Large intestine (tissue), 12 donors: ENCODE measurements around the gene PCDHGA9. TPM values are rescaled to one million over a fixed set of nuclear protein-coding genes. Genes with fewer than 3 reads are reported as not detected.

Experiments used
- DNase-seq, 2 donors: peaks; one replicate each; pipeline versions ENCODE4 v3.0.0 to v3.0.0-alpha.2; 2013
- H3K27ac ChIP-seq: one replicate; pipeline ENCODE4 v1.5.1; 2013; ENCODE audit warnings: low read length
- H3K27me3 ChIP-seq: 2 replicates; pipeline ENCODE4 v1.6.1; 2013; ENCODE audit warnings: low read length; ENCODE audit not compliant: control insufficient read depth, insufficient read depth
- H3K36me3 ChIP-seq: 2 replicates; pipeline ENCODE4 v1.6.1; 2013; ENCODE audit warnings: low read length; ENCODE audit not compliant: control insufficient read depth, insufficient read depth
- H3K4me1 ChIP-seq: one replicate; pipeline ENCODE4 v1.6.1; 2013; ENCODE audit warnings: low read length; ENCODE audit not compliant: control insufficient read depth, insufficient read depth
- H3K4me3 ChIP-seq: one replicate; pipeline ENCODE4 v1.5.1; 2013; ENCODE audit warnings: low read length
- H3K9me3 ChIP-seq: one replicate; pipeline ENCODE4 v1.6.1; 2013; ENCODE audit warnings: mild to moderate bottlenecking, low read depth, low read length, moderate library complexity; ENCODE audit not compliant: control insufficient read depth
- WGBS: methylation state at CpG from one replicate; pipeline ENCODE4 v1.1.5; 2013; ENCODE audit warnings: low lambda C conversion rate; ENCODE audit not compliant: insufficient coverage; 5-methylcytosine and 5-hydroxymethylcytosine counted together
- long read RNA-seq, 11 donors: transcript quantifications; one replicate each; lab custom pipeline, GENCODE V29; 2026
- polyA plus RNA-seq: library from polyadenylated mRNA; unstranded; fragments of 120-200 nt; gene quantifications from one replicate; pipeline ENCODE4 v1.2.1, GENCODE V29; 2013

The PCDHGA9 gene
- polyA plus RNA-seq, result 1.9 TPM
- long read RNA-seq, donor 1, partial matches to known transcripts, result 0 of 1 reads
- long read RNA-seq, donor 1, other reads (novel, unspliced or antisense), result 0 of 1 reads
- long read RNA-seq, donor 2, result 0 reads
- long read RNA-seq, donor 3, partial matches to known transcripts, result 0 of 1 reads
- long read RNA-seq, donor 3, other reads (novel, unspliced or antisense), result 0 of 1 reads
- long read RNA-seq, donor 4, result 0 reads
- long read RNA-seq, donor 5, partial matches to known transcripts, result 0 of 1 reads
- long read RNA-seq, donor 5, other reads (novel, unspliced or antisense), result 0 of 1 reads
- long read RNA-seq, donor 6, result 0 reads
- long read RNA-seq, donor 7, partial matches to known transcripts, result 0 of 3 reads
- long read RNA-seq, donor 7, other reads (novel, unspliced or antisense), result 0 of 3 reads
- long read RNA-seq, donor 8, partial matches to known transcripts, result 0 of 2 reads
- long read RNA-seq, donor 8, other reads (novel, unspliced or antisense), result 0 of 2 reads
- long read RNA-seq, donor 9, result 0 reads
- long read RNA-seq, donor 10, partial matches to known transcripts, result 0 of 1 reads
- long read RNA-seq, donor 10, other reads (novel, unspliced or antisense), result 0 of 1 reads
- long read RNA-seq, donor 11, partial matches to known transcripts, result 0 of 1 reads
- long read RNA-seq, donor 11, other reads (novel, unspliced or antisense), result 0 of 1 reads

DNA sequence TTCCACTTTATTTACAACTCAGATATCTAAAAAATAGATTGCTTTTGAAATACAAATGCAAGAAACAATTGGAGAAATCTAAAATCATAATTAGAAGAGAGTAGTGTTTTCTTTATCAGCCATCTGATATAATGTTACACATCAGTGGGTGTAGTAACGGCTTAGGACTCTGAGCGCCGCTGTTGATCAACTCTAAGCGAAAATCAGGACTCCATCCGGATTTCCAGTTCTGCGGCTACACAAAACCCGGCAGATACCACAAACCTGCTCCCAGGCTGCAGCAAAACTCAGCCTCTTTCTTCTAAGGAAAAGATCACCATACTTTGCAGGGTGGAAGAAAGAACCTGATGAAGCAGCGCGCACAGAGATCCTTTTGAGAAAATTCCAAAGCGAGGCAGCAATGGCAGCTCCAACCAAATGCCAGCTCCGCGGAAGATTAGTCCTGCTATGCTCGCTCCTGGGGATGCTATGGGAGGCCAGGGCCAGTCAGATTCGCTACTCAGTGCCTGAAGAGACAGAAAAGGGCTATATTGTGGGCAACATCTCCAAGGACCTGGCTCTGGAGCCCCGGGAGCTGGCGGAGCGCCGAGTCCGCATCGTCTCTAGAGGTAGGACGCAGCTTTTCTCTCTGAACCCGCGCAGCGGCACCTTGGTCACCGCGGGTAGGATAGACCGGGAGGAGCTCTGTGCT, at the start of gene PCDHGA9:
Gene PCDHGA9, plus strand, starts transcription at position 226 of the 691 bp plus-strand sequence. Its CDS starts 175 bp downstream, at position 401.
- DNase-seq, result no peak
- Histone ChIP-seq H3K27me3 (peaks cover 53% of the 10 kb centered on the region), H3K4me3 (no peak within 1 kb of the TSS), H3K27ac (no peak within 1 kb of the TSS), H3K36me3 (no peaks in the 10 kb centered on the region), H3K4me1 (no peaks in the 10 kb centered on the region), H3K9me3 (peaks cover 41% of the 10 kb centered on the region)
- WGBS, result no CpG with 5 or more reads among the region's 27 CpGs

DNA sequence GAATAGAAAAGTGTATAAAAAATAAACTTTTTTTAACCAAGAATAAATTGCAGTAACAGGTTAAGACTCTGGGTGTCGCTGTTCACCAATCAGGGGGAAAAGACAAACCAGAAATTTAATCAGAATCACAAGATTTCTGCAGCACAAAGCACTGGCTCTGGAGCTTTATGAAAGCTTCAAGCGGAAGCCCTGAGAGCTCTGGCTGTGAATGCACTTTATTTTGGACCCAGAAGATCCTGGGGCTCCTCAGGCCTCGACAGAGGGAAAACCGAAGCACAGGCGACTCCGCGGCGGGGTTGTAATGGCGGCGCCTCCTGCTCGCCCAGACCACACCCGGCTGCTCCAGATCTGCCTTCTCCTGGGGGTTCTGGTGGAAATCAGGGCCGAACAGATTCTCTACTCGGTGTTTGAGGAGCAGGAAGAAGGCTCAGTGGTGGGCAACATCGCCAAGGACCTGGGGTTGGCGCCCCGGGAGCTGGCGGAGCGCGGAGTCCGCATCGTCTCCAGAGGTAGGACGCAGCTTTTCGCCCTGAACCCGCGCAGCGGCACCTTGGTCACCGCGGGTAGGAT, 47.6 kb upstream of the PCDHGA9 start, which contains the start of gene PCDHGA4:
Gene PCDHGA4, plus strand, starts transcription at position 122 of the 570 bp plus-strand sequence. Its CDS starts 87 bp downstream, at position 209.
- Histone ChIP-seq H3K27me3 (peaks cover 36% of the 10 kb centered on the region), H3K9me3 (peaks cover 39% of the 10 kb centered on the region), H3K27ac (no peak within 1 kb of the TSS), H3K4me1 (no peaks in the 10 kb centered on the region), H3K36me3 (no peaks in the 10 kb centered on the region), H3K4me3 (no peak within 1 kb of the TSS)
- WGBS, result 0% methylated on average over 1 of the region's 29 CpGs
- DNase-seq, result no peak

DNA sequence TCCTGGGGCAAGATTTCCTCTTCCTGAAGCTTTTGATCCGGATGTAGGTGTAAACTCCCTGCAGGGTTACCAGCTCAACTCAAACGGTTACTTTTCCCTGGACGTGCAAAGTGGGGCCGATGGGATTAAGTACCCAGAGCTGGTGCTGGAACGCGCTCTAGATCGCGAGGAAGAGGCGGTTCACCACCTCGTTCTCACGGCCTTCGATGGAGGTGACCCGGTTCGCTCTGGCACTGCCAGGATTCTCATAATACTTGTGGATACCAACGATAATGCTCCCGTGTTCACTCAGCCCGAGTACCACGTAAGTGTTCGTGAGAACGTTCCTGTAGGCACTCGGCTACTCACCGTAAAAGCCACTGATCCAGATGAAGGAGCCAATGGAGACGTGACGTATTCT, 46.9 kb upstream of the PCDHGA9 start:
- no peak overlapping the region for H3K4me3 ChIP-seq
- no peaks in the 10 kb centered on the region for H3K36me3 ChIP-seq
- H3K27ac ChIP-seq, result no peak overlapping the region
- H3K27me3 ChIP-seq, result peaks cover 36% of the 10 kb centered on the region
- peaks cover 37% of the 10 kb centered on the region for H3K9me3 ChIP-seq
- no peaks in the 10 kb centered on the region for H3K4me1 ChIP-seq
- DNase-seq, result no peak
- WGBS, result no CpG with 5 or more reads among the region's 24 CpGs

DNA sequence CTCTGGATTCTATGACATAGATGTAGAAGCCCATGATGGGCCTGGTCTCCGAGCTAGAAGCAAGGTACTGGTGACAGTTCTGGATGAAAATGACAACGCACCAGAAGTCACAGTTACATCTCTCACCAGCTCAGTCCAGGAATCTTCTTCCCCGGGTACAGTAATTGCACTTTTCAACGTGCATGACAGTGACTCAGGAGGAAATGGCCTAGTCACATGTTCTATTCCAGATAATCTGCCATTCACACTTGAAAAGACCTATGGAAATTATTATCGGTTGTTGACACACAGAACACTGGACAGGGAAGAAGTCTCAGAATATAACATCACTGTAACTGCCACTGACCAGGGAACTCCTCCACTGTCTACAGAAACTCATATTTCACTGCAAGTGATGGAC, 46.4 kb upstream of the PCDHGA9 start:
- H3K27ac ChIP-seq, result no peak overlapping the region
- peaks cover 35% of the 10 kb centered on the region for H3K27me3 ChIP-seq
- H3K9me3 ChIP-seq, result peaks cover 37% of the 10 kb centered on the region
- H3K4me1 ChIP-seq, result no peaks in the 10 kb centered on the region
- no peak for DNase-seq
- no peaks in the 10 kb centered on the region for H3K36me3 ChIP-seq
- no peak overlapping the region for H3K4me3 ChIP-seq
- no CpG with 5 or more reads among the region's 5 CpGs for whole genome bisulfite sequencing

DNA sequence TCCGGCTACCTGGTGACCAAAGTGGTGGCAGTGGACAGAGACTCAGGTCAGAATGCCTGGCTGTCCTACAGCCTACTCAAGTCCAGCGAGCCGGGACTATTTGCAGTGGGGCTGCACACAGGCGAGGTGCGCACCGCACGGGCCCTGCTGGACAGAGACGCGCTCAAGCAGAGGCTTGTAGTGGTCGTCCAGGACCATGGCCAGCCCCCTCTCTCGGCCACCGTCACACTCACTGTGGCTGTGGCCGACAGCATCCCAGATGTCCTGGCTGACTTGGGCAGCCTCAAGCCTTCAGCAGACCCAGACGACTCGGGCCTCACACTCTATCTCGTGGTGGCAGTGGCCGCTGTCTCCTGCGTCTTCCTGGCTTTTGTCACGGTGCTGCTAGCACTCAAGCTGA, 45.6 kb upstream of the PCDHGA9 start:
- H3K27ac ChIP-seq, result no peak overlapping the region
- H3K4me3 ChIP-seq, result no peak overlapping the region
- peaks cover 39% of the 10 kb centered on the region for H3K9me3 ChIP-seq
- H3K4me1 ChIP-seq, result no peaks in the 10 kb centered on the region
- DNase-seq, result no peak
- no CpG with 5 or more reads among the region's 19 CpGs for WGBS
- H3K36me3 ChIP-seq, result no peaks in the 10 kb centered on the region
- H3K27me3 ChIP-seq, result peaks cover 35% of the 10 kb centered on the region

DNA sequence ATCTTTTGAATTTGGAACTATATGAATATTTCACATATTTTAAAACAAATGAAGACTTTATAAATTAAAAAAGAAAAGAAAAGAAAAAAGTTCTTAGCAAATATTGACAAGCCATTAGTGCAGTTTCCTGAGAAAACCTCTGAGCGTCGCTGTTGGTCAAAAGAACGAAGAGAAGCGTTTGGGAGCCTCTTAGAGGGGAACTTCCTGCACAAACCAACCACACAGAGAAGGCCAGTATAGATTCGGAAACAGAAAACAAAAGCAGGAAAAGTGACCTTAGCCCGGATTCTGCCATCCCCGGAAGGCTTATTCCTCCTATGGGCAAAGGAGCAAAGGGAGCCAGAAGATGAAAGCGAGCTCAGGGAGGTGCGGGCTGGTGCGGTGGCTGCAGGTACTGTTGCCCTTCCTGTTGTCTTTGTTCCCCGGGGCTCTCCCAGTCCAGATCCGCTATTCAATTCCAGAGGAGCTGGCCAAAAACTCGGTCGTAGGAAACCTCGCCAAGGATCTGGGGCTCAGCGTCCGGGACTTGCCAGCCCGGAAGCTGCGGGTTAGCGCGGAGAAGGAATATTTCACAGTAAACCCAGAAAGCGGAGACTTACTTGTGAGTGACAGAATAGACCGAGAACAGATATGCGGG, 42.7 kb upstream of the PCDHGA9 start, which contains the start of gene PCDHGB2:
Gene PCDHGB2, plus strand, starts transcription at position 205 of the 637 bp plus-strand sequence. Its CDS starts 142 bp downstream, at position 347.
- peaks cover 45% of the 10 kb centered on the region for H3K27me3 ChIP-seq
- H3K9me3 ChIP-seq, result peaks cover 42% of the 10 kb centered on the region
- no peak within 1 kb of the TSS for H3K27ac ChIP-seq
- DNase-seq, result no peak
- H3K36me3 ChIP-seq, result no peaks in the 10 kb centered on the region
- no peaks in the 10 kb centered on the region for H3K4me1 ChIP-seq
- no peak within 1 kb of the TSS for H3K4me3 ChIP-seq
- whole genome bisulfite sequencing, result no CpG with 5 or more reads among the region's 24 CpGs

DNA sequence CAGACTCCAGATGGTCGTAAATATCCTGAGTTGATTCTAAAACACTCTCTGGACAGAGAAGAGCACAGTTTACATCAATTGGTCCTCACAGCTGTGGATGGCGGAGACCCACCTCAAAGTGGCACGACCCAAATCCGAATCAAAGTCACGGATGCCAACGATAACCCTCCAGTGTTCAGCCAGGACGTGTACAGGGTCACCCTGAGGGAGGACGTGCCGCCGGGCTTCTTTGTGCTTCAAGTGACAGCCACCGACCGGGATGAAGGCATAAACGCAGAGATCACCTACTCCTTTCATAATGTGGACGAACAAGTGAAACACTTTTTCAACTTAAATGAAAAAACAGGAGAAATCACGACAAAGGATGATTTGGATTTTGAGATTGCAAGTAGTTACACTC, 41.9 kb upstream of the PCDHGA9 start:
- H3K27ac ChIP-seq, result no peak overlapping the region
- DNase-seq, result no peak
- no peaks in the 10 kb centered on the region for H3K36me3 ChIP-seq
- WGBS, result 10% methylated on average over 2 of the region's 15 CpGs
- H3K27me3 ChIP-seq, result peaks cover 47% of the 10 kb centered on the region
- H3K4me3 ChIP-seq, result no peak overlapping the region
- H3K4me1 ChIP-seq, result no peaks in the 10 kb centered on the region
- peaks cover 42% of the 10 kb centered on the region for H3K9me3 ChIP-seq

DNA sequence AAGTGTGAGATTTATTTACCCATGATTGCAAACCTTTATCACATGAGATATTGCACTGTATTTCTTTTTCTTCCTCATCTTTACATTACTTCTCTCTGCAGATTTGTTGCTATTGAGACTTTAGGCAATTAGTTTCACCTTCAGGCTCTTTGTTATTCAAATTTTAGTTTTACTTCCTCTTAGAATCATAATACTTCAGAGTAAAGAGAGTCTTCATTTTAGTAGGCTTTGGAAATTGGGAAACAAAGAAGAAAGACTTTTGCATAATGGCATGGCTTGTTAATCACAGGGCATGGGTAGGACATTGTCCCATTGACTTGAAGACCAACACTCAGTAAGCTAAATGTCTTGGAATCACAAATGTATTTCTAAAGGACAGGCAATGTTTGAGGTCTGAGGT, 39.9 kb upstream of the PCDHGA9 start:
- H3K4me1 ChIP-seq, result no peaks in the 10 kb centered on the region
- peaks cover 41% of the 10 kb centered on the region for H3K9me3 ChIP-seq
- peaks cover 52% of the 10 kb centered on the region for H3K27me3 ChIP-seq
- H3K36me3 ChIP-seq, result no peaks in the 10 kb centered on the region
- no peak overlapping the region for H3K27ac ChIP-seq
- DNase-seq, result no peak
- H3K4me3 ChIP-seq, result no peak overlapping the region

DNA sequence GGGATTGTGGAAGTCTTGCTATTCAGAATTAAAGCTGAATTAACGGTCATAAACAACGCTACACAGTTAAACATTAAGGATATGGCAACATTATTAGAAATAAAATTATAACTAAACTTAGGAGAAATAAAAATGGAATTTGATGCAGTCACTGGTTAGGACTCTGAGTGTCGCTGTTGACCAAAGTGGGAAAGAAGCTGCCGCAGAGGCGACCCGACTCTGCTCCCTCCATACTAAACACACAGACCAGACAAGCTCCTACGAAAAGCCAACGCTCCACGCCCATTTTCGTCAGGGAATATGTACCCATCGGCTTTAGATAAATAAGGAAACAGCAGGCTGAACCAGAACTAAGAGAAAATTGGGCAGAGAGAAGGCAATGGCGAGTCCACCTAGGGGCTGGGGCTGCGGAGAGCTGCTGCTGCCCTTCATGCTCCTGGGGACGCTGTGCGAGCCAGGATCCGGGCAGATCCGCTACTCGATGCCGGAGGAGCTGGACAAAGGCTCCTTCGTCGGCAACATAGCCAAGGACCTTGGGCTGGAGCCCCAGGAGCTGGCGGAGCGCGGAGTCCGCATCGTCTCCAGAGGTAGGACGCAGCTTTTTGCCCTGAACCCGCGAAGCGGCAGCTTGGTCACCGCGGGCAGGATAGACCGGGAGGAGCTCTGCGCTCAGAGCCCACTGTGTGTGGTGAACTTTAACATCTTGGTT, 38.5 kb upstream of the PCDHGA9 start, which contains the start of gene PCDHGA5:
Gene PCDHGA5, plus strand, starts transcription at position 211 of the 709 bp plus-strand sequence. Its CDS starts 169 bp downstream, at position 380.
- no peaks in the 10 kb centered on the region for H3K36me3 ChIP-seq
- H3K27me3 ChIP-seq, result peaks cover 52% of the 10 kb centered on the region
- 40% methylated on average over 2 of the region's 34 CpGs for WGBS
- no peaks in the 10 kb centered on the region for H3K4me1 ChIP-seq
- H3K9me3 ChIP-seq, result peaks cover 43% of the 10 kb centered on the region
- no peak within 1 kb of the TSS for H3K4me3 ChIP-seq
- no peak within 1 kb of the TSS for H3K27ac ChIP-seq
- DNase-seq, result no peak
